ENCODE data around the gene HPGDS.

DNA sequence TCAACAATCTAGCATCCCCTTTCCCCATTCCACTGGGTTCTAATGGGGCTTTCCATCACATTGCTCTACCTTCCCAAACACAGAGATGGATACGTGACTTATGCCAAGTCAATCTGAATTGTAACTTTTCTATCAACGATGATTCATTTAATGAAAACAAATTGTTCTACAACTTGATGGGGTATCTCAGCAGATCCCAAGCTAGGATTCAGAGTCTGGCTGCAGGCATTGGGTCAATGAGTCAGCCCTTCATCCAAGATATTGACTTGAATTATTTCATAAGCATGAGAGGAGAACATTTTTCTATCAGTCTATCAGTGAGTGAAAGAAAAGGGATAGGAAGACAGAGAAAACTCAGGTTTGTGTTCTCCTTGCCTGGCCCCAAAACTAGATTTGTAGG lies 15.0 kb upstream of the HPGDS start:
- TF ChIP-seq, protein P1, sequence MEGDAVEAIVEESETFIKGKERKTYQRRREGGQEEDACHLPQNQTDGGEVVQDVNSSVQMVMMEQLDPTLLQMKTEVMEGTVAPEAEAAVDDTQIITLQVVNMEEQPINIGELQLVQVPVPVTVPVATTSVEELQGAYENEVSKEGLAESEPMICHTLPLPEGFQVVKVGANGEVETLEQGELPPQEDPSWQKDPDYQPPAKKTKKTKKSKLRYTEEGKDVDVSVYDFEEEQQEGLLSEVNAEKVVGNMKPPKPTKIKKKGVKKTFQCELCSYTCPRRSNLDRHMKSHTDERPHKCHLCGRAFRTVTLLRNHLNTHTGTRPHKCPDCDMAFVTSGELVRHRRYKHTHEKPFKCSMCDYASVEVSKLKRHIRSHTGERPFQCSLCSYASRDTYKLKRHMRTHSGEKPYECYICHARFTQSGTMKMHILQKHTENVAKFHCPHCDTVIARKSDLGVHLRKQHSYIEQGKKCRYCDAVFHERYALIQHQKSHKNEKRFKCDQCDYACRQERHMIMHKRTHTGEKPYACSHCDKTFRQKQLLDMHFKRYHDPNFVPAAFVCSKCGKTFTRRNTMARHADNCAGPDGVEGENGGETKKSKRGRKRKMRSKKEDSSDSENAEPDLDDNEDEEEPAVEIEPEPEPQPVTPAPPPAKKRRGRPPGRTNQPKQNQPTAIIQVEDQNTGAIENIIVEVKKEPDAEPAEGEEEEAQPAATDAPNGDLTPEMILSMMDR (IDR thresholded peaks at IDR 0.05), result no peak
- no peak for TF ChIP-seq POLR2A (IDR thresholded peaks at IDR 0.05)
